RWPE1 (cell line): Measurements from ENCODE around the gene TTBK2.

Experiments used
- CTCF ChIA-PET: fragments of 350-600 bp; sonication (Branson Sonifier 250); formaldehyde crosslinking; extraction: SDS; loops from one replicate; lab custom pipeline; 2021; lab: Yijun Ruan, JAX
- POLR2A ChIA-PET: fragments of 400-600 bp; formaldehyde crosslinking; extraction: SDS; loops from one replicate; lab custom pipeline; 2020; ENCODE audit warnings: antibody characterized with exemption; ENCODE audit not compliant: low non-redundant PET; lab: Yijun Ruan, JAX
- DNase-seq: peaks from one replicate; pipeline ENCODE4 v3.0.0; 2012; ENCODE audit warnings: low spot score
- H3K27ac ChIP-seq: fragments of 450-650 bp; 2 replicates; pipeline ENCODE4 v1.5.1; 2017
- CTCF ChIP-seq: fragments of 450-650 bp; conservative IDR thresholded peaks from 2 replicates; pipeline ENCODE4 v1.5.1; 2017; ENCODE audit warnings: low read depth, mild to moderate bottlenecking

The TTBK2 gene

GRCh38 chr15:42691308-42691707 is 229.3 kb downstream of the TTBK2 start:
- POLR2A ChIA-PET, result no interaction called here
- CTCF ChIA-PET, result interaction anchor here (0.8 kb wide), 1 partner anchor 12 kb away, joined by 4 read pairs; no protein-coding TSS in a partner anchor
- no peak for TF ChIP-seq CTCF
- no peak for DNase-seq
- no peak overlapping the region for H3K27ac ChIP-seq
